ENCODE measurements around the gene WRAP53. TPM values are rescaled to one million over a fixed set of nuclear protein-coding genes. Genes with fewer than 3 reads are reported as not detected.

Gene WRAP53
- total and polyA plus RNA-seq, 2 donors (not counting 1 experiment from before 2014, with no cell fraction given): 13.1 to 18.2 TPM

- H3K79me2 ChIP-seq (ENCODE audit: control insufficient read depth, insufficient read depth, low read length): no peaks in the 10 kb centered on the region
- no peaks in the 10 kb centered on the region for H3K9me3 Mint-ChIP-seq (ENCODE audit: insufficient read depth)
- 94% methylated on average over 8 of the region's 12 CpGs for WGBS (ENCODE audit: insufficient coverage)
- H3K4me2 ChIP-seq (replicated peaks; ENCODE audit: low read depth, low read length, poor library complexity, severe bottlenecking): no peak overlapping the region
- no peak overlapping the region for H2AFZ ChIP-seq (ENCODE audit: insufficient read depth, low read depth, low read length, poor library complexity, severe bottlenecking)
- DNase-seq (no peak), ATAC-seq (ENCODE audit: low read depth) (no peak)
- H3K9me3 ChIP-seq (ENCODE audit: control extremely low read depth in 1 of 3, control insufficient read depth in 2 of 3, insufficient read depth in 1 of 3, low read length in 2 of 3): peaks cover 0 to 6% (median 0%) of the 10 kb centered on the region in 3 donors
- H3K4me3 Mint-ChIP-seq: peak overlapping the region; percentile 68
- H3K4me1 ChIP-seq (ENCODE audit: control insufficient read depth in 2 of 2, insufficient read depth in 2 of 2, low read length in 2 of 2): peaks cover 20 to 24% of the 10 kb centered on the region in 2 donors
- peaks cover 0 to 43% (median 29%) of the 10 kb centered on the region in 4 experiments for H3K27me3 ChIP-seq (replicated peaks in 1 of 4; ENCODE audit: control extremely low read depth in 1 of 4, control insufficient read depth in 3 of 4, insufficient read depth in 4 of 4, low read length in 3 of 4)
- H3K27ac Mint-ChIP-seq: no peak overlapping the region
- H3K27ac ChIP-seq (ENCODE audit: low read length in 2 of 2): no peak overlapping the region
- no peak for TF ChIP-seq CTCF (IDR thresholded peaks at IDR 0.05)
- TF ChIP-seq EZH2 (IDR thresholded peaks at IDR 0.05; ENCODE audit: borderline replicate concordance, insufficient read depth, low read depth, low read length, poor library complexity, severe bottlenecking): no peak
- no peak overlapping the region for H3K9ac ChIP-seq (ENCODE audit: low read length)
- ChIA-PET CTCF (no interaction called here), POLR2A (no interaction called here)
- H3K27me3 Mint-ChIP-seq: peaks cover 45% of the 10 kb centered on the region
- H3K4me3 ChIP-seq (ENCODE audit: control extremely low read depth in 1 of 5, extremely low read depth in 1 of 5, insufficient read depth in 1 of 5, low read depth in 2 of 5, low read length in 4 of 5): no peak overlapping the region
- no peaks in the 10 kb centered on the region for H4K20me1 ChIP-seq (ENCODE audit: control insufficient read depth, insufficient read depth, low read length, poor library complexity, severe bottlenecking)
- intact Hi-C loops (cut with micrococcal nuclease): no loop called here
- H3K36me3 ChIP-seq (replicated peaks in 1 of 2; ENCODE audit: control extremely low read depth in 1 of 2, control insufficient read depth in 1 of 2, extremely low read depth in 1 of 2, insufficient read depth in 2 of 2, low read length in 1 of 2): no peaks in the 10 kb centered on the region
- H3K4me1 Mint-ChIP-seq: peaks cover 19% of the 10 kb centered on the region
Observed at GRCh38 chr17:7652388-7653356, 35.6 kb upstream of the WRAP53 start.
